WERI-Rb-1 (cell line): ENCODE results near the gene UGT2B28.
"Not testable (repeated sequence)": the region's sequence is repeated elsewhere in the genome, so short reads cannot be mapped to it uniquely, and the experiment has no call there.

Source experiments
- DNase-seq: peaks from one replicate; pipeline ENCODE4 v3.0.0-alpha.2; 2020
- H3K27ac ChIP-seq: fragments of 250-450 bp; sonication (Bioruptor Pico); 2 replicates; pipeline ENCODE4 v1.5.1; 2020; ENCODE audit warnings: mild to moderate bottlenecking, moderate library complexity
- H3K27me3 ChIP-seq: fragments of 250-450 bp; sonication (Bioruptor Pico); 2 replicates; pipeline ENCODE4 v1.5.1; 2021; ENCODE audit warnings: mild to moderate bottlenecking, low read depth, moderate library complexity; ENCODE audit not compliant: insufficient read depth, severe bottlenecking
- H3K36me3 ChIP-seq: fragments of 250-450 bp; sonication (Bioruptor Pico); 2 replicates; pipeline ENCODE4 v1.5.1; 2020; ENCODE audit warnings: mild to moderate bottlenecking, moderate library complexity
- H3K4me3 ChIP-seq: 2 replicates; pipeline ENCODE4 v1.5.1; 2011; ENCODE audit warnings: low read depth, mild to moderate bottlenecking, control low read depth, low read length
- H3K9me3 ChIP-seq: fragments of 250-450 bp; sonication (Bioruptor Pico); 2 replicates; pipeline ENCODE4 v1.5.1; 2021; ENCODE audit warnings: mild to moderate bottlenecking, moderate library complexity; ENCODE audit not compliant: severe bottlenecking
- TF ChIP-seq, protein P1 (sequence below): IDR thresholded peaks from 2 replicates; pipeline ENCODE4 v1.5.1; 2011; ENCODE audit warnings: low read depth, mild to moderate bottlenecking, control low read depth, inconsistent platforms, low read length

Gene UGT2B28

GRCh38 chr4:69310262-69310661 lies 30.0 kb downstream of the UGT2B28 start:
- H3K4me3 ChIP-seq, DNase-seq, H3K27me3 ChIP-seq, H3K9me3 ChIP-seq, H3K36me3 ChIP-seq, H3K27ac ChIP-seq: not testable (repeated sequence)

DNA sequence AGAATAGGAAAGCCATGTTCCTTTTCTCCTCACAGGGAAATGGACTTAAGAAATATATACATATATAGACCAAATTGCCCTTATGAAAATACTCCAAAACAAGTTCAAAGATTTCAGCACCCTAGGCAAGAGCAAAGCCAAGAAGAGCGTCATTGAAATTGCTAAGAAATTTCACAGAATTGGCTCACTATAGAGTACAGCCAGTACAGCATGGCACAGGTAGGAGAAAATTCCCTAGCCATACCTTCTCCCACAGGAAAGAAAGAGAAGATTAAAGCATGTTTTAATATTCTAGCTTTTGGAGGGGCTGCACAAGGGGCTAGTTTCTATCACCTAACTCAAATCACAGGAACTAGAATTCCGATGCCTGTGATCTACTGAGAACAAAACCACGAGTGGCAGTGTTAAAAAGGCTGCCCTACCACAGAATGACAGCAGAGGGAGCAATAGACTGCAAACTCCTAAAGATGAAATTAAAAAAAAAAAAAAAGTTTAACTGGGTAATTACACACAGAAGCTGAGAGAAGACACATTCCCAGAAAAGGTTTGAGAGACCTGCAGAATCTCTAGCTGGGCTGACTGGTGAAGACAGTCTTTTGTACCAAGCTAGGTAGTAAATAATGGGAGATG lies 37.5 kb downstream of the UGT2B28 start:
- H3K27ac ChIP-seq, H3K9me3 ChIP-seq, H3K27me3 ChIP-seq, H3K36me3 ChIP-seq, H3K4me3 ChIP-seq: not testable (repeated sequence)
- DNase-seq = peak; percentile 43
- TF ChIP-seq, protein P1, sequence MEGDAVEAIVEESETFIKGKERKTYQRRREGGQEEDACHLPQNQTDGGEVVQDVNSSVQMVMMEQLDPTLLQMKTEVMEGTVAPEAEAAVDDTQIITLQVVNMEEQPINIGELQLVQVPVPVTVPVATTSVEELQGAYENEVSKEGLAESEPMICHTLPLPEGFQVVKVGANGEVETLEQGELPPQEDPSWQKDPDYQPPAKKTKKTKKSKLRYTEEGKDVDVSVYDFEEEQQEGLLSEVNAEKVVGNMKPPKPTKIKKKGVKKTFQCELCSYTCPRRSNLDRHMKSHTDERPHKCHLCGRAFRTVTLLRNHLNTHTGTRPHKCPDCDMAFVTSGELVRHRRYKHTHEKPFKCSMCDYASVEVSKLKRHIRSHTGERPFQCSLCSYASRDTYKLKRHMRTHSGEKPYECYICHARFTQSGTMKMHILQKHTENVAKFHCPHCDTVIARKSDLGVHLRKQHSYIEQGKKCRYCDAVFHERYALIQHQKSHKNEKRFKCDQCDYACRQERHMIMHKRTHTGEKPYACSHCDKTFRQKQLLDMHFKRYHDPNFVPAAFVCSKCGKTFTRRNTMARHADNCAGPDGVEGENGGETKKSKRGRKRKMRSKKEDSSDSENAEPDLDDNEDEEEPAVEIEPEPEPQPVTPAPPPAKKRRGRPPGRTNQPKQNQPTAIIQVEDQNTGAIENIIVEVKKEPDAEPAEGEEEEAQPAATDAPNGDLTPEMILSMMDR = peak; percentile 39

DNA sequence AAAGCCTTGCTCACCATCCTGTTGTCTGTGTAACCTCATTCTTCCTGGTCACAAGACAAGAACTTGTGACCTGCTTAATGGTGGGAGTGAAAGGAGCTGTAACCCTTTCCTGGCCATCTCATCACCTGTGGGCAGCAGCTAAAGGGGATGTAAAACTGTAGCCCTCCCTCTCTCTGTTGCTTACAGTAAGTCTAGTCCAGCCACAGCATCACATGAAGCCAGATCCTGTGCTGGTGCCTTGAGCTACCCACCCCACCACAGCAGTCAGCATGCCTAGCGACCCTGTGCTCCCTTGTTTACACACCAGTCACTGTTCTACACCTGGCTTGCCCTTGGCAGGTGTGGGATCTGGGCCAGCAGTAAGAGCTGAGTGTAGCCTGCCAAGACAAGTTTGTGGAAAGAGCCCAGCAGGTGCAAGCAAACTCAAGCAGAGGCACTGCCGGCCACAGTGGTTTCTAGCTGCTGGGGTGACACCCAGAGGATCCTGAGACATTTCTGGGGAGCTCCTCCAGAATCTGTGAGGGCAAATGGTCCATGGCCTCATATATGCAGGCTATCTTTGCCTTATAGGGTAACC lies 41.0 kb downstream of the UGT2B28 start:
- Histone ChIP-seq H3K27me3 (no peaks in the 10 kb centered on the region), H3K27ac (no peak overlapping the region), H3K4me3 (no peak overlapping the region), H3K36me3 (no peaks in the 10 kb centered on the region), H3K9me3 (no peaks in the 10 kb centered on the region)
- DNase-seq = no peak
- TF ChIP-seq, protein P1 = no peak

- TF ChIP-seq, protein P1 = no peak
- Histone ChIP-seq H3K4me3 (no peak overlapping the region), H3K36me3 (no peaks in the 10 kb centered on the region), H3K9me3 (no peaks in the 10 kb centered on the region), H3K27ac (no peak overlapping the region), H3K27me3 (no peaks in the 10 kb centered on the region)
- no peak for DNase-seq
These were observed 41.8 kb downstream of the UGT2B28 start for GRCh38 chr4:69322055-69322454.

DNA sequence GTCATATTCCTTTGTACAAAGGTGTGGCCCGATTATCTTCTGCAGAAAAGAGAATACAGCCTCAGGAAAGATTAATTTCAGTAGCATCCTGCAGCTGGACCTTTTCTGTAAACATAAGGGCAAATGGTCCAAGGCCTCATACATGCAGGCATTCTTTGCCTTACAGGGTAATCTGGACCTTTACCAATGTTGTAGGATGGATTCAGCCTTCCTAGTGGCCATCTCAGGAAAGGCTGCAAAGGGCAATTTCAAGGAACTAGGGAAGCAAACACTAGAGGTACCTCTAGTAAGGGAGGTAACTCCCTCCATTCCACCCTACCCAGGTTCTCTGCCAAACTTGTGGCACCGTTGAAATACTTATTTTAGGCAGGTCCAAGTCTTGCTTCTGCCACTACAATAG lies 43.0 kb downstream of the UGT2B28 start:
- H3K36me3 ChIP-seq = no peaks in the 10 kb centered on the region
- H3K9me3 ChIP-seq = no peaks in the 10 kb centered on the region
- DNase-seq = no peak
- H3K4me3 ChIP-seq = no peak overlapping the region
- TF ChIP-seq, protein P1 = no peak; the same call in 1 of the 2 replicates
- H3K27me3 ChIP-seq = no peaks in the 10 kb centered on the region
- no peak overlapping the region for H3K27ac ChIP-seq

GRCh38 chr4:69330345-69331047 lies 50.2 kb downstream of the UGT2B28 start:
- Histone ChIP-seq H3K36me3 (no peaks in the 10 kb centered on the region), H3K9me3 (no peaks in the 10 kb centered on the region), H3K4me3 (no peak overlapping the region), H3K27me3 (no peaks in the 10 kb centered on the region), H3K27ac (no peak overlapping the region)
- no peak for DNase-seq
- TF ChIP-seq, protein P1 = no peak

GRCh38 chr4:69331304-69331703 lies 51.0 kb downstream of the UGT2B28 start:
- not testable (repeated sequence) for H3K9me3 ChIP-seq, H3K4me3 ChIP-seq, H3K36me3 ChIP-seq, DNase-seq, H3K27me3 ChIP-seq, H3K27ac ChIP-seq
